Measurements from ENCODE around the gene NAV2.

NAV2 gene

DNA sequence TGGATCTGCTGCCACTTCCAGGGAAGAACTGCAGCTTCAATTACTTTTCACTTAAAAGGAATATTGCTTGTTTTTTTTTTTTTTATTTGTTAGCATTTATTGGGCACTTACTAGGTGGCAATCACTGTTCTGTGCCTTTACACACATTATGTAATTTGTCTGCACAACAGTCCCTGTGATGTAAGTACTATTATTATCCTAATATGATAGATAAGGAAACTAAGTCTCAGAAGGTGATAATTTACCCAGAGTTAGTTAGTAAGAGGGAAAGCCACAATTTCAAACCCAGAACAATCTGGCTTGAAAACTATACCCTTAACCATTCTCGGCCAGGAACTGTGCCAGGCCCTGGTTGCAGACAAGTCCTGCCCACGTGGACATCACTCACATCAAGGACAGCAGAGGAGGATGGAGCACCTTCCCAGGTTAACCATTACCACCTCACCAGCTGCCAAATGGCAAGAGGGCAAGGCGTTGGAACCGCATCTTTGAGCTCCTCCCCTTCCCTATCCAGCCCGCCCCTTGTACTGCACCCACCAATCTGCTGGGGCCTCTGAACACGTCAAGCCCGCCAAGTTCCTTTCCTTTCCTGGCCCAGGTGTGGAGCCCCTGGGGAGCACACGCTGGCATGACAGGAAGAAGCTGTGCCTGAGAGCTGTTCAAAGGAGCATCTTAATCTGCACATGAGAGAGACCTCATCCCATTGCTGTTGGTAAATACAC, 78.4 kb downstream of the NAV2 start:
- H3K4me3 ChIP-seq (ENCODE audit: low read depth, low read length): no peak overlapping the region
- no peak for TF ChIP-seq CTCF (IDR thresholded peaks at IDR 0.05; ENCODE audit: low read depth, low read length, missing control alignments)
- no peak for DNase-seq (ENCODE audit: low read depth)

DNA sequence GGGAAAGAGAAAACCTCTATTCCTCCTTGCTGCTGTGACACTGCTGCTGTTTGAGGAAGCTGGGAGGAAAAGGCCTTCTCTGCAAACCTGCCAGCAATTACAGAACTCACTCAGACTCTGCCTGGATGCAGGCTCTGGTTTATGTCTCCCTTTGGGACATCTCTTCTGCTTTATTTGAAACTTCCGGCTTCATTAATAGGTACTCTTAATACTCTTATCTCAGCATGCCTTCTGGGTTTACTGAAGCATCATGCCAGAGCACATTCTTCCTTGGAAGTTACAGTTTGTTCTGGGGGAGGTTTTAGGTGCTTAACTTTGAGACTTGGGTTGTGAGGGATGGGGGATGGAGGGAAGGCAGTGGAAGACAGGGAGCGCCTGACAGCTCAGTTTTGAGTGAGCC, 79.9 kb downstream of the NAV2 start:
- no peak for TF ChIP-seq CTCF (IDR thresholded peaks at IDR 0.05; ENCODE audit: low read depth, low read length, missing control alignments)
- no peak for DNase-seq (ENCODE audit: low read depth)
- H3K4me3 ChIP-seq (ENCODE audit: low read depth, low read length): no peak overlapping the region

DNA sequence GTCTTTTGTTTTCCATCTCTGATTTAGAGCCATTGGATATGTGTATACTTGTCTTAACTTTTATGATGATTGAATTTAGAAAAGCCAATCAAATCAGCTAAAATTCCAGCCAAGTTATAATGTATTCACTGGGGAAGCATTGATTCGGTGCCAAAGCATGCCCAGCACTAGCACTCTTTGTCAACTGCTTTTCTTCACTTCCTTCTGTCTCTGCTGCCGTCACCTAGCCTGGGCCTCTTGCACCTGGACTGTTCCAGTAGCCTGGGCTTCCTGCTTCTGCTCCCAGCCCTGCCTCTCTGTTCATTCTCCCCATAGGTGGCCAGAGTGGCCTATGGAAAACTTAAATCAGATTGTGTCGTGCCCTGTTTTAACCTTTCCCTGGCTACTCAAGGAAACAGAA, 80.7 kb downstream of the NAV2 start:
- no peak for TF ChIP-seq CTCF (IDR thresholded peaks at IDR 0.05; ENCODE audit: low read depth, low read length, missing control alignments)
- no peak overlapping the region for H3K4me3 ChIP-seq (ENCODE audit: low read depth, low read length)
- DNase-seq (ENCODE audit: low read depth): no peak

DNA sequence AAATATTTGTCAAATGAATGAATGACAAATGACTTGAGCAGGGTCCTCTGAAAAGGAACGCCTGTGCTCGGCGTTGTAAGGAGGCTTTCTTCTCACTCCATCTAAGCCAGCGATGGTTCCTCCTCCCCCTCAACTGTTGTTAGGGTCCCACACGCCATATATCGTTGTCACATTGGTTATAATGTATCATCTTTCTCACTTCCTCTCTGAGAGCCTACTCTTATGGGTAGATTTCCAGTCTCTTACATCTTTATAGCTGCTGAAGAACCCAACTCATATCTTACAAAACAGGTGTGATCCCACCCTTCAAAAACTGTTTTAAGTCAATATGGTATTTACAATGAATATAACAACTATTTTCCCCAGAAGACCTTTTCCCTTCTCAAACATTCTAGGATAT, 81.5 kb downstream of the NAV2 start:
- DNase-seq (ENCODE audit: low read depth): no peak
- H3K4me3 ChIP-seq (ENCODE audit: low read depth, low read length): no peak overlapping the region
- no peak for TF ChIP-seq CTCF (IDR thresholded peaks at IDR 0.05; ENCODE audit: low read depth, low read length, missing control alignments)

GRCh38 chr11:19795082-19795481, 82.4 kb downstream of the NAV2 start:
- H3K4me3 ChIP-seq (ENCODE audit: low read depth, low read length): no peak overlapping the region
- no peak for TF ChIP-seq CTCF (IDR thresholded peaks at IDR 0.05; ENCODE audit: low read depth, low read length, missing control alignments)
- no peak for DNase-seq (ENCODE audit: low read depth)

GRCh38 chr11:19800162-19800561, 87.5 kb downstream of the NAV2 start:
- TF ChIP-seq CTCF (IDR thresholded peaks at IDR 0.05; ENCODE audit: low read depth, low read length, missing control alignments): peak; percentile 25
- DNase-seq (ENCODE audit: low read depth): no peak
- no peak overlapping the region for H3K4me3 ChIP-seq (ENCODE audit: low read depth, low read length)
